ENCODE measurements around the gene MYADML2.
A peak's percentile ranks its signal among the peaks of the same experiment; 100 is the strongest.
"Not testable (repeated sequence)": the region's sequence is repeated elsewhere in the genome, so short reads cannot be mapped to it uniquely, and the experiment has no call there.

MYADML2 gene

DNA sequence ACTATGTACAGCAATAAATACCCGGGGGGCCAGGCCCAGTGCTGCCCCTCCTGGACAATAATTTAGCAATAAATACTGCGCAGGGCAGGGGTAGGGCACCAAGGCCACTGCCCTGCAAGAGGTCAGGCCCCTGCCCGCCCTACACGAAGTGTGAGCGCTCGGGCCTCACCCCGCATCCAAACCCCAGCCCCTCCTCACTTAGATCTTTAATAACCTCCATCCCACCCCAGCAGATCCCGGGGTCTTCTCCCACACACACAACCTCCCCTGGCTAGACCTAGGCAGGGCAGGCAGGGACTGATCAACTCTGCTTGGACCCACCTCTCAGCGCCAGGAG lies 28.7 kb downstream of the MYADML2 start:
- Histone ChIP-seq H3K79me1 (replicated peaks; ENCODE audit: low read length, poor library complexity, severe bottlenecking) (peaks cover 31% of the 10 kb centered on the region), H3K36me3 (ENCODE audit: control insufficient read depth in 1 of 2, insufficient read depth in 2 of 2, low read depth in 1 of 2, low read length in 2 of 2) (peaks cover 69 to 72% of the 10 kb centered on the region in 2 experiments), H3K4me2 (ENCODE audit: low read length, poor library complexity, severe bottlenecking) (peak overlapping the region; percentile 48), H3K4me1 (ENCODE audit: control insufficient read depth, insufficient read depth, low read depth, low read length) (peaks cover 32% of the 10 kb centered on the region), H3K4me3 (ENCODE audit: insufficient read depth in 1 of 2, low read depth in 1 of 2, low read length in 2 of 2) (peak overlapping the region in 1 of 2 experiments; percentile 80)
- H3K27me3 ChIP-seq (ENCODE audit: control insufficient read depth in 1 of 2, insufficient read depth in 1 of 2, low read length in 2 of 2); H3K18ac ChIP-seq (ENCODE audit: low read depth in 1 of 2, low read length in 2 of 2); H3K23ac ChIP-seq (ENCODE audit: low read length in 2 of 2); H2AK5ac ChIP-seq (ENCODE audit: low read length, severe bottlenecking); H3K27ac ChIP-seq (ENCODE audit: low read length, poor library complexity, severe bottlenecking); H4K8ac ChIP-seq (ENCODE audit: low read length); H3K4ac ChIP-seq (ENCODE audit: low read depth in 1 of 2, low read length in 2 of 2); DNase-seq; H2BK5ac ChIP-seq (ENCODE audit: low read depth, low read length, poor library complexity, severe bottlenecking); H3K14ac ChIP-seq (ENCODE audit: low read length in 2 of 2); H2BK15ac ChIP-seq (ENCODE audit: low read depth, poor library complexity, severe bottlenecking); H2AFZ ChIP-seq (ENCODE audit: low read depth, low read length); H2BK120ac ChIP-seq (ENCODE audit: low read depth, low read length); H3K9me3 ChIP-seq (ENCODE audit: control insufficient read depth, low read length); H3K9ac ChIP-seq (ENCODE audit: low read length); H2BK12ac ChIP-seq (ENCODE audit: low read length in 2 of 2); H4K91ac ChIP-seq (ENCODE audit: low read length): not testable (repeated sequence)
- WGBS: 51% methylated on average over 9 of the region's 9 CpGs

- H4K8ac ChIP-seq (ENCODE audit: low read length): peak within 1 kb of the TSS; percentile 62
- no peak within 1 kb of the TSS for H2BK120ac ChIP-seq (ENCODE audit: low read depth, low read length)
- H3K14ac ChIP-seq (ENCODE audit: low read length in 2 of 2): peak within 1 kb of the TSS in 1 of 2 experiments; percentile 64
- peaks cover 70 to 75% of the 10 kb centered on the region in 2 experiments for H3K36me3 ChIP-seq (ENCODE audit: control insufficient read depth in 1 of 2, insufficient read depth in 2 of 2, low read depth in 1 of 2, low read length in 2 of 2)
- no peak within 1 kb of the TSS for H2BK15ac ChIP-seq (ENCODE audit: low read depth, poor library complexity, severe bottlenecking)
- peak within 1 kb of the TSS; percentile 84 for H3K4me2 ChIP-seq (ENCODE audit: low read length, poor library complexity, severe bottlenecking)
- H3K23ac ChIP-seq (ENCODE audit: low read length in 2 of 2): peak within 1 kb of the TSS in 1 of 2 experiments; percentile 76
- no peak within 1 kb of the TSS for H2BK5ac ChIP-seq (ENCODE audit: low read depth, low read length, poor library complexity, severe bottlenecking)
- H3K4me3 ChIP-seq (ENCODE audit: insufficient read depth in 1 of 2, low read depth in 1 of 2, low read length in 2 of 2): peak within 1 kb of the TSS; percentile 80 to 90
- peaks cover 27% of the 10 kb centered on the region for H3K4me1 ChIP-seq (ENCODE audit: control insufficient read depth, insufficient read depth, low read depth, low read length)
- peak within 1 kb of the TSS in 1 of 2 experiments; percentile 27 for H3K4ac ChIP-seq (ENCODE audit: low read depth in 1 of 2, low read length in 2 of 2)
- peak within 1 kb of the TSS in 1 of 2 experiments; percentile 16 for H3K18ac ChIP-seq (ENCODE audit: low read depth in 1 of 2, low read length in 2 of 2)
- no peaks in the 10 kb centered on the region for H3K27me3 ChIP-seq (ENCODE audit: control insufficient read depth in 1 of 2, insufficient read depth in 1 of 2, low read length in 2 of 2)
- H2AFZ ChIP-seq (ENCODE audit: low read depth, low read length): peak within 1 kb of the TSS; percentile 14
- H3K79me1 ChIP-seq (replicated peaks; ENCODE audit: low read length, poor library complexity, severe bottlenecking): peaks cover 33% of the 10 kb centered on the region
- no peak within 1 kb of the TSS for H3K27ac ChIP-seq (ENCODE audit: low read length, poor library complexity, severe bottlenecking)
- peak; percentile 65 for DNase-seq
- no peaks in the 10 kb centered on the region for H3K9me3 ChIP-seq (ENCODE audit: control insufficient read depth, low read length)
- no peak within 1 kb of the TSS for H2AK5ac ChIP-seq (ENCODE audit: low read length, severe bottlenecking)
- H3K9ac ChIP-seq (ENCODE audit: low read length): peak within 1 kb of the TSS; percentile 85
- peak within 1 kb of the TSS; percentile 12 for H4K91ac ChIP-seq (ENCODE audit: low read length)
- under 1% methylated on average over 55 of the region's 94 CpGs for WGBS
- no peak within 1 kb of the TSS for H2BK12ac ChIP-seq (ENCODE audit: low read length in 2 of 2)
Measured at GRCh38 chr17:81917565-81918332, 29.3 kb downstream of the MYADML2 start, which contains the start of gene SIRT7. Gene SIRT7, minus strand, starts transcription at chr17:81918176. Its CDS starts 45 bp downstream, at chr17:81918131.

GRCh38 chr17:81916234-81917001 lies 30.6 kb downstream of the MYADML2 start:
- Histone ChIP-seq H2BK12ac (ENCODE audit: low read length in 2 of 2) (no peak overlapping the region), H4K91ac (ENCODE audit: low read length) (no peak overlapping the region), H3K4ac (ENCODE audit: low read depth in 1 of 2, low read length in 2 of 2) (no peak overlapping the region), H3K4me3 (ENCODE audit: insufficient read depth in 1 of 2, low read depth in 1 of 2, low read length in 2 of 2) (peak overlapping the region in 1 of 2 experiments; percentile 80), H3K9me3 (ENCODE audit: control insufficient read depth, low read length) (no peaks in the 10 kb centered on the region), H3K36me3 (ENCODE audit: control insufficient read depth in 1 of 2, insufficient read depth in 2 of 2, low read depth in 1 of 2, low read length in 2 of 2) (peaks cover 71 to 73% of the 10 kb centered on the region in 2 experiments), H2BK15ac (ENCODE audit: low read depth, poor library complexity, severe bottlenecking) (no peak overlapping the region), H3K4me1 (ENCODE audit: control insufficient read depth, insufficient read depth, low read depth, low read length) (peaks cover 23% of the 10 kb centered on the region), H3K18ac (ENCODE audit: low read depth in 1 of 2, low read length in 2 of 2) (no peak overlapping the region), H2AK5ac (ENCODE audit: low read length, severe bottlenecking) (no peak overlapping the region), H3K23ac (ENCODE audit: low read length in 2 of 2) (no peak overlapping the region), H2BK5ac (ENCODE audit: low read depth, low read length, poor library complexity, severe bottlenecking) (no peak overlapping the region), H2AFZ (ENCODE audit: low read depth, low read length) (no peak overlapping the region), H3K27ac (ENCODE audit: low read length, poor library complexity, severe bottlenecking) (peak overlapping the region; percentile 11), H3K27me3 (ENCODE audit: control insufficient read depth in 1 of 2, insufficient read depth in 1 of 2, low read length in 2 of 2) (no peaks in the 10 kb centered on the region), H3K9ac (ENCODE audit: low read length) (peak overlapping the region; percentile 85), H3K4me2 (ENCODE audit: low read length, poor library complexity, severe bottlenecking) (peak overlapping the region; percentile 84), H3K14ac (ENCODE audit: low read length in 2 of 2) (no peak overlapping the region), H2BK120ac (ENCODE audit: low read depth, low read length) (no peak overlapping the region), H4K8ac (ENCODE audit: low read length) (no peak overlapping the region), H3K79me1 (replicated peaks; ENCODE audit: low read length, poor library complexity, severe bottlenecking) (peaks cover 35% of the 10 kb centered on the region)
- 79% methylated on average over 20 of the region's 21 CpGs for WGBS
- DNase-seq: peak; percentile 68

DNA sequence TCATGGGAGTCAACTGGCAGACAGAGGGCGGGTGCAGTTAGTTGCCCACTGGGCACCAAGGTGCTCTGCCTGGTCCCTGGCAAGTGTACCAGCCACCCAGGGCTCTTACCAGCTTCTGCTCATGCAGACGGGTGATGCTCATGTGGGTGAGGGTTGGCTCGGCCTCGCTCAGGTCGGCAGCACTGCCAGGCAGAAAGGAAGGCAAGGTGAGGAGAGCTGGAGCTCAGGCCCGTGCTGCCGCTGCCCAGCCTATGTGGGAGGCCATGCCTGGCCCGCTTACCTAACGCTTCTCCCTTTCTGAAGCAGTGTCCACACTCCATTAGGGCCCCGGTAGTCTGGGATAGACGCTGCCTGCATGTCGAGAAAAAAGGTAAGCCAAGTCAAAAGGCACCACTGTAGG lies 31.7 kb downstream of the MYADML2 start:
- Histone ChIP-seq H2BK12ac (ENCODE audit: low read length in 2 of 2) (no peak overlapping the region), H3K4ac (ENCODE audit: low read depth in 1 of 2, low read length in 2 of 2) (no peak overlapping the region), H4K8ac (ENCODE audit: low read length) (no peak overlapping the region), H2BK120ac (ENCODE audit: low read depth, low read length) (no peak overlapping the region), H3K4me1 (ENCODE audit: control insufficient read depth, insufficient read depth, low read depth, low read length) (peaks cover 16% of the 10 kb centered on the region), H2AFZ (ENCODE audit: low read depth, low read length) (no peak overlapping the region), H3K9ac (ENCODE audit: low read length) (no peak overlapping the region), H2BK5ac (ENCODE audit: low read depth, low read length, poor library complexity, severe bottlenecking) (no peak overlapping the region), H3K79me1 (replicated peaks; ENCODE audit: low read length, poor library complexity, severe bottlenecking) (peaks cover 35% of the 10 kb centered on the region), H3K27me3 (ENCODE audit: control insufficient read depth in 1 of 2, insufficient read depth in 1 of 2, low read length in 2 of 2) (no peaks in the 10 kb centered on the region), H3K27ac (ENCODE audit: low read length, poor library complexity, severe bottlenecking) (no peak overlapping the region), H2BK15ac (ENCODE audit: low read depth, poor library complexity, severe bottlenecking) (no peak overlapping the region), H2AK5ac (ENCODE audit: low read length, severe bottlenecking) (no peak overlapping the region), H3K4me2 (ENCODE audit: low read length, poor library complexity, severe bottlenecking) (no peak overlapping the region), H3K4me3 (ENCODE audit: insufficient read depth in 1 of 2, low read depth in 1 of 2, low read length in 2 of 2) (no peak overlapping the region), H3K14ac (ENCODE audit: low read length in 2 of 2) (no peak overlapping the region), H3K23ac (ENCODE audit: low read length in 2 of 2) (no peak overlapping the region), H4K91ac (ENCODE audit: low read length) (no peak overlapping the region), H3K36me3 (ENCODE audit: control insufficient read depth in 1 of 2, insufficient read depth in 2 of 2, low read depth in 1 of 2, low read length in 2 of 2) (peaks cover 61 to 62% of the 10 kb centered on the region in 2 experiments), H3K9me3 (ENCODE audit: control insufficient read depth, low read length) (no peaks in the 10 kb centered on the region), H3K18ac (ENCODE audit: low read depth in 1 of 2, low read length in 2 of 2) (no peak overlapping the region)
- DNase-seq: no peak
- 97% methylated on average over 12 of the region's 12 CpGs for WGBS

All from mesenchymal stem cell (in vitro differentiated cells and primary cell).